Measurements from ENCODE around the gene CRB2.

The CRB2 gene

GRCh38 chr9:123390337-123391135 is 34.5 kb downstream of the CRB2 start:
- DNase-seq (ENCODE audit: low read depth), result no peak
- TF ChIP-seq CTCF (conservative IDR thresholded peaks at IDR 0.05; ENCODE audit: control insufficient read depth, insufficient read depth, low read depth, low read length), result no peak
- H3K4me3 ChIP-seq (ENCODE audit: control insufficient read depth, low read depth, low read length), result no peak overlapping the region

DNA sequence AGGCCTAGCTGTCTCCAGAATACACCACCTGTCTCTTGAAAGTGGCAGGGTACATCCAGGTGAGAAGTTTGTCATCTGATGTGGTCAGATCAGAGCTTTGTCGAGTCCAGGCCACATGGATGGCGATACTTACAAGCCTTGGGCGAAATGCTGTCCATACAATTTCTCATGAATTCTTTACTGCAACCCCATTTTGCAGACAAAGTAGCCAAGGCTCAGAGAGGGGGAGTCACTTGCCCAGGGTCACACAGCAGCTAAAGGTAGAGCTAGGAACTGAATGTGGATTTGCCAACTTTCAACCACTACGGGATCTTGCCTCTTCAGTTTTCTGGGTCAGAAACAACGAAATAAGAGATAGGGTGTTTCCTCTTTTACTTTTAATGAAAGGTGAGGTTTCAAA is 35.2 kb downstream of the CRB2 start:
- DNase-seq (ENCODE audit: low read depth), result no peak
- H3K4me3 ChIP-seq (ENCODE audit: control insufficient read depth, low read depth, low read length), result no peak overlapping the region
- no peak for TF ChIP-seq CTCF (conservative IDR thresholded peaks at IDR 0.05; ENCODE audit: control insufficient read depth, insufficient read depth, low read depth, low read length)

GRCh38 chr9:123391946-123392345 is 35.9 kb downstream of the CRB2 start:
- DNase-seq (ENCODE audit: low read depth), result no peak
- H3K4me3 ChIP-seq (ENCODE audit: control insufficient read depth, low read depth, low read length), result no peak overlapping the region
- TF ChIP-seq CTCF (conservative IDR thresholded peaks at IDR 0.05; ENCODE audit: control insufficient read depth, insufficient read depth, low read depth, low read length), result no peak

GRCh38 chr9:123392802-123393201 is 36.8 kb downstream of the CRB2 start:
- no peak for TF ChIP-seq CTCF (conservative IDR thresholded peaks at IDR 0.05; ENCODE audit: control insufficient read depth, insufficient read depth, low read depth, low read length)
- H3K4me3 ChIP-seq (ENCODE audit: control insufficient read depth, low read depth, low read length), result no peak overlapping the region
- no peak for DNase-seq (ENCODE audit: low read depth)

- H3K4me3 ChIP-seq (ENCODE audit: control insufficient read depth, low read depth, low read length), result no peak overlapping the region
- no peak for TF ChIP-seq CTCF (conservative IDR thresholded peaks at IDR 0.05; ENCODE audit: control insufficient read depth, insufficient read depth, low read depth, low read length)
- DNase-seq (ENCODE audit: low read depth), result no peak
Observed at GRCh38 chr9:123394291-123395235, 38.6 kb downstream of the CRB2 start.

DNA sequence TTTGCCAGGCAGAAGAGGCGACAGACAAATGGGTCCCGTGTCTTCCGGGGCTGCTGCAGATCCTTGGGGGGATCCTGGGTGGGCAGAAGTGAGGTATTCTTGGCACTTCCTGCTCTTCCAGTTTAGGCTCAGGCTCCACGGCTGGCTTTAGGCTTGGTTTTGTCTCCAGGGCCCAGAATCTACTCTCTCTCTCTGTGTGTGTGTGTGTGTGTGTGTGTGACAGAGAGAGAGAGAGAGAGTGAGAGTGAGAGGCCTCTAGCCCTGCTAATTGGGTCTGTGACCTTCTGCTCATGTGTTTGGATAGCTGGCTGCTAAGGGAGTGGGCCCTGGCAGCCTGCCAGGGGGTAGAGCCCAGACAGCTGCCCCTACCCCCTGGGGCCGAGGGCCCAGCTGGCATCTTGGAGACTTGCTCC is 39.3 kb downstream of the CRB2 start:
- DNase-seq (ENCODE audit: low read depth), result no peak
- no peak for TF ChIP-seq CTCF (conservative IDR thresholded peaks at IDR 0.05; ENCODE audit: control insufficient read depth, insufficient read depth, low read depth, low read length)
- H3K4me3 ChIP-seq (ENCODE audit: control insufficient read depth, low read depth, low read length), result no peak overlapping the region

Data from fibroblast of mammary gland (primary cell).